Stimulated activated CD4-positive, alpha-beta T cell treated with anti-CD3 and anti-CD28 coated beads, Interleukin-2, amount 100 ng/mL, for 48 hours (primary cell): Measurements from ENCODE around the gene CA10.

Experiments used
- DNase-seq, 2 donors: peaks; one replicate each; pipeline ENCODE4 v3.0.0-alpha.2; 2020

CA10 gene

DNA sequence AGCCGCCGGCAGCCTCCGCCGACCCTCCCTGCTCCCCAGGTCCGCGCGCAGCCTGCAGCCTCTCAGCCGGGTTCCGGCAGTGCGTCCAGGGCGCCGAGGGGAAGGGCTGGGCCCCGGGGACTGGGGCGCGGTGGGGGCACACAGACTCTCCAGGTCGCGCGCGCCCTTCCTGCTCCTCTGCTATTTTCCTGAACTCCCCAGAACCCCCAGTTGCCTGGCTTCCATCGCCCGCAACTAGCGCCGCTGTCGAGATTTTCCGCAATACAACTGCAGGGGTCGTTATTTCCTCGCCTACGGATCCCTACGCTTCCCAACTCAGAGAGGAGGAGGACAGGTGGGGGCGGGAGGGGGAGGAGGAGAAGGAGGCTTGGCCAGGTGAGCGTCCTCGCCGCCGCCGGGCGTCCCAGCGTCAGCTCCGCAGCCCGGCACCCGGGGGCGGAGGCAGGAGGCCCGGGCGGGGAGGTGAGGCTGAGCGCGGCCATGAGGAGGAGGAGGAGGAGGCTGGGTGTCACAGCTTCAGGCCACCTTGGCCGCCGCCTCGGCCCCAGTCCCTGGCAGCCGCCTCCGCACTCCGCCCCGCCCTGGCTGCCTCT, at the start of gene CA10:
Gene CA10, minus strand, starts transcription at position 265 of the 593 bp plus-strand sequence.
- no peak for DNase-seq

DNA sequence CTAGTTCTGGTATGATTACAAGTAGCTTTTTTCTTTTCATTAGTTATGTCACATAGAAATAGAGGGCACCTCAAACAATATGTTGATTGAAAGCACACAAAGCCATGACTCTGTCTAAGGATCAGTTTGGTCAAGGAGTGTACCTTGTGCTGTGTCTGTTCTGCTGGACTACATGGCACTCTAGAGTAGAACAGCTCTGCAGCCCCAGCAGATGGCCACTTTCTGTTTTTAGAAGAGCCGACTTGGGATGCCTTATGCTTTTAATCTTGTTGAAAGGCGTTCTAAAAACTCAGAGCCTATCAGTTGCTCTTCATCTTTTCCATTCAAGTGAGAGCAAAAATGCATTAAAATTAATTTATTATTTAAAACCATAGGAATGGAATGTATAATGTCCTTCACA, 49.3 kb upstream of the CA10 start:
- no peak for DNase-seq

DNA sequence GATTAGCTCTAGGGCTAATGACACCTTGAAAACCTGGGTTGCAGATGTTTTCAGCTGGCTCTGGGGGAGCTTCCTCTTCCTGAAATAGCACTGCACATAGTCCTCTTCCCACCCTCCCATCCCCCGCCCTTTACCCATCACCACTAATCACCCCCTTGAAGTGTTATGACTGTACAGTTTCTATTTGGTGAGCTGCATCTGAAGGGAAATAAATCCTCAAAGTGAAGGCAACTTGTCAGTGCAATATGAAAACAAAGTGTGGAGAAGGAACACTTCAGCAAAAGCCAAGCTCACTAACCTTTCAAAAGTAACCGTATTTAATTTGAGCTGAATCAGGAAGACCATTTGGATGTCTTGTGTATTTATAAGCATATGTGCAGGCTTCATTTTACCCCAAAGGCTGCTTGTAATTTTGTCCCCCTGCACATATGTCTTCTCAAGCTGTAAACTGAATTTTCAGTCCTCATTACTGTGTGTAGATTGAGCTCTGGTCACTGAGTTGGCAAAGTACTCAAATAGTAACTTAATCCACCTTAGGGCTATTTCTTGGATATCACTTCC, 44.1 kb upstream of the CA10 start:
- DNase-seq, result no peak

DNA sequence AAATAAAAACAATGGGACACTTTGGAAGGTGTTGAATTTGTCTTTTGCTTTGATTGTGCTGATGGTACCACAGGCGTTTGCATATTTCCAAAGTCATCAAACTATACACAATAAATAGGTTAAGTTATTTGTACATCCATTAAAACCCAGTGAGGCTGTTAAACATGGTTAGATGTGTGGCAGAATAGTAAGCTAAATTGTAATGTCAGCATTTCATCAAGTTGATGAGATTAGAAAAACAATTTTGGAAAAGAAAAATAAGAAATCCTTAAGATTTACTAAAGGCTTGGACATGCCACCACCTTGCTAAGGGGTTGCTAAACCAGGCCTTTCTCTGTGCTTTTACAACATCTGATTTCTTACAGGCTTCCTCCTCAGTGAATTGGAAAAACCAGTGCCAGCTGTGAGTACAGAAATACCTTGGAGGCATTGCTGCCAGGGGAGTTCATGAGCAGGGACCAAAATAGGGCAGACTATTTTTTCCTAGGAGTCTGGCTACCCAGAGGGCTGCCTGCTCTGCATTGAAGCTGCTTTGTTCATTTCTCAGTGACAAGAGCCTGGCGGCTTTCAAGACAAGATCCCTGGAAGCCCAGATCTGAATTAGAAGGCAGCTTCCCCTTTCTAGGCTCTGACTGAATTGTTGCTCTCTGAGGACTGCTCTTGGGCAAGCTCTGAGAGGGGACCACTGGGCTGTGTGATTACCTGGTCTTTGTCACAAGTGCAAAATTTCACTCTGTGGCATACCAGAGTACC, 43.4 kb upstream of the CA10 start:
- no peak for DNase-seq

DNA sequence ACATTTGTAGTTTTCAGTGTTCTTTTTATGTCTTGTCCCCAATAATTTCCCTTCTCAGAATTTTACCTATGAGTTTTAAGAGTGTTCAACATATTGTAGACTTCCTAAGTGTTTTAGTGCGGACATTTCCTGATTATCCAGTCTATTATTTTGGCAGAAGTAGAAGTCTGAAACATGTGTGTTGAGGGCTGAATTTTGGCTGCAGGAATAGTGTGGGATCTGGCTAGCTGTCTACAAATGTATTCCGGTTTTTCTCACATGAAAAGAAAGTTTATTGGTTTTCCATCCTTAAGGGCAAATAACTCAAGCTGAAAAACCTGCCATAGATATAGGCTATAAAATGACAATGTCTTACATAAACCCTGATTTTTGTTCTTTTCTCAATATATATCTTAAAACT, 33.0 kb upstream of the CA10 start:
- DNase-seq, result no peak

DNA sequence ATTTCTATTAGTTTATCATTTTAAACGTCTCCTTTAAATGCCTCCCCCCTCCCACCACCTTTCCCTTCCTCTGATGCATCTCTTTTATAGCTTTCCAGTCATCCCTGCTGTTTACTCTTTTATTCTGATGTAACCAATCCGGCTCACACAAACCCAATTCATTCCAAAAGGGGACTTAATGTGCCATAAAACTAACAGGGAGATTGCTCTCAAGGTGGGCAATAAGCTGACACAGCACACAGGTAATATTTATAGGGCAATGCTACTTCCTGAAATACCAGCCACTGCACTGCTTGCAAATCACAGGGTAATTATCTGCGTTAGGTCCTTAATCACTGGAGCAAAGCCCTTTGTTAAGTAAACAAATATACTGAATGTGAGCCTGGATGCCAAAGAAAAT, 23.3 kb upstream of the CA10 start:
- DNase-seq, result no peak

DNA sequence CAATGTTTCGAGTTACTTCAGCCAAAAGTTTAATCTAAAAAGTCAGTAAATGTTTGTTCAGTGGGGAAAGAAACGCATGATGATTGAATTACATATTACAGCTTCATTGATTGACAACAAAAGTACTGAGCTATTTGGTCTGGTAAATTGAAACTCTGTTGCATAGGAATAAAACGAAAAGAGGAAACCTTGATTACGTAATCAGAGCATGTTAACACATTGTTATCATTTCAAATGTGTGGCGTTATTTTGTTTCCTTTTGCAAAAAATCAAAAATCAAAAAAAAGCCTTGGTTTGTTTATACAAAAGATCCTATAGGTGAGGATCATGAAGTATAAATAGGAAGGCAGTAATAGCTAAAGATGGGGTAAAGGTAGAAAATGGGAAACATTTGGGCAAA, 19.5 kb upstream of the CA10 start:
- no peak for DNase-seq

DNA sequence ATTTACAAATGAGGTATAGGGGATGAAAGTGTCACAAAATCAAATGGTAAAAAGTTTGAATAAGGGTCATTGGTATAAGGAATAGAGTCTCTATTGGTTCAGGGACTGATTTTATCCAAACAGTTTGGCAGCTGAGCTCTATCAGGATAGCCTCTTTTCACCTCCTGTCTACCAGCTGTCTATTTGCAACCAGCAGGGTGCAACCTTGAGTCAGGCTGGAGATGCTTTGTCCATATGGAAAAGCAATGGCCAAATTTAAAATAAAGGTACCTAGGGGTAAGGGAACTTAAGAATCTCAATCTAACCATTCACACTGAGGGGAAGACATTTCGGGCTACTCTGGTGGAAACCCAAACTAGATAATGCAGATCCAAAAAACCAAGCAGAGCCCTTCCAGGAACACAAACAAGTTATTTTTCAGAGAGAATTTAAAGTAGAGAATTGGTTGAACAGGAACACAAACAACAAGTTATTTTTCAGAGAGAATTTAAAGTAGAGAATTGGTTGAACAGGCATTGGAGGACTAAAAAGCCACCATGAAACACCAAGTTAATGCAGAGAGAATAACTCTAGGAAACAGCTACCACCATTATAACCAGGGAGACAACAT, 12.6 kb upstream of the CA10 start:
- DNase-seq, result no peak

DNA sequence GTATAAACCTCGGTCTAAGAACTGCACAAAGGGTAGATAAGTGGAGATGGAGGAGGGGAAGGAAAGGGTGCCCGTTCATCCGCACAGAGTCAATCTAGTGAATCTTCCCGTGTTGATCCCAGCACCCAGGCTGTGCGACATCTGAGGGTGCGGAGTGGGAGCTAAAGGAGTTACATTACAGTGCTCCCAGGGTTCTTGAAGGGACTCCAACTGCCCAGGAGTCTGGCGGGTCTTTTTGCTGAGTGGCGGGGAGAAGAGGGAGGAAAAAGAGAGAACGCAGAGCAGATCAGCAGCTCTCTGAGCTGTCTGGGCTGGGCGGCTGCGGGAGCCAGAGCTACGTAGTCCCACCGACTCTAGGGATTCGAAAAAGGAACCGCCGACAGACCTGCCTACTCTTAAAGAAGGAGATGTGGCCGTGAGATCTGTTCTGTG, 1.6 kb upstream of the CA10 start:
- DNase-seq, result no peak

DNA sequence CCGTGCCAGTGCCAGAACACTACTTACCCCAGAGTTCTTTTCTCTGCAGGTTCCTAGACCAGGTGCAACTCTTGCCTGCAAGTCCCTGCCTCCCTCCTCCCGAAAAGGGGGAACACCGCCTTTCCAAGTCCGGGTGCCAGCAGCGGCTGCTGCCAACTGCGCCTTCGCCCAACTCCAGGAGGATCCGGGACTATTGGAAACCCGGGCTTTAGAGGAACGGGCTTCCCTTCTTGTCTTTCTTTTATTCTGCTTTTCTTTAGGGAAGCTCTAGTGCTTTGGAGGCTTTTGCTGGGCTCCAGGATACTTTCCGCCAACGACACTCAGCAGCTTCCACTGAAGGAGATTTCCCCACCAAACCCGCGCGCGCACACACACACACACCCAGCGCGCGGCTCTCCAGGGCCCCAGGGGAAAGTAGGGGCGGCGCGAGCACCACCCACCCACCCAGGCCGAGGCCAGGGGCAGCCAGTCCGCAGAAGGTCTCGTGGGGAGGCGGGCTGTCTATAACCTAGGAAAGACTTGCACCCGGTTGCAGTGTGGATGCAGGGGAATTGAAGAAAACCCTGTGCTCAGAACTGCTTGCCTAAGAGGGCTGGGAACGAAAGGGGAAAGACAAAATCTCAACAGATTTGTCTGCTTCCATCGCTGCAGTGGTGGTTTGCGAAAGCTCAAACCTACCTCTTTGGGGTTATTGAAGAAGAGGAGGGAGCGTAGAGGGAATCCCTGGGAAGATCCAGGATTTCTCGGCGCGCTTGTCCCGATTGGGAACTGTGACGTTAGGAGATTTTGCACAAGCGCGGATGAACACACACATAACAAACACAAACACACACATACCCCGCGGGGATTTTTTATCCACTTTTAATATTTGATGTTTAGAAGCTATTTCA, 977 bp upstream of the CA10 start:
- DNase-seq, result no peak

DNA sequence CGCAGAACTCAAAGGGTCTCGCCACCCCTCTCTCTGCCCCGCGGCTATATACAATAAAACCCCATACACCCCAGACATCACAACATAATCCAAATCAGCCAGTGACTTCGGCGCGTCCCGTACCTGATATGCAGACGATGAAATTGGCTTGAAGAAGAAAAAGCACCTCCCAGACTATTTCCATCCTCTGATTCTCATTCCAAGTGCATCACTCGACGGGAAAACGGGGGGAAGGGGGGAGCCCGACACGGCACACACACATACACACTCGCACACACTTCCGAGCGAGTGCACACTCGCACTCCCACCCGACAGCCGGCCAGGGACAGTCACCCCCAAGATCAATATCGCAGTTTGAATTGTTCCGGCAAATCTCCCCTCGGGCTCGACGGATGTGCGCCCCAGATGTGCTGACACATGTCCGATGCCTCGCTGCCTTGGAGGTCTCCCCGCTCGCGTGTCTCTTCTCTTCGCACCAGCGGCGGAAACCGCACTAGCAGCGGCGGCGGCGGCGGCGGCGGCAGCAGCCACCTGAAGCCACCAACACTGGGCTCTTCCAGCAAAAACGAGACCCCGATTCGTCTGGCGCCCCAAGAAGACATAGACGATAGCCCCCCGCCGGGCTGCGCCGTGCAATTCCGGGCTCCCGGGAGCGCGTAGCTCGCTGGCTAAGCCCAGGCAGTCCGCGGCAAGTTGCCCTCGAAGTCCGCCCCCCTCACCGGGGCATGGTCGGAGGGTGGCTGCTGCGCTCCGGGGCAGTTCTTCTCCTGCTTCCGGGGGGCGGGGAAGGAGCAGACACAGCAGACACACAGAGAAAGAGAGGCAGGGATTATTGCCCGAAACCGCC, 688 bp downstream of the CA10 start:
- DNase-seq, result no peak

DNA sequence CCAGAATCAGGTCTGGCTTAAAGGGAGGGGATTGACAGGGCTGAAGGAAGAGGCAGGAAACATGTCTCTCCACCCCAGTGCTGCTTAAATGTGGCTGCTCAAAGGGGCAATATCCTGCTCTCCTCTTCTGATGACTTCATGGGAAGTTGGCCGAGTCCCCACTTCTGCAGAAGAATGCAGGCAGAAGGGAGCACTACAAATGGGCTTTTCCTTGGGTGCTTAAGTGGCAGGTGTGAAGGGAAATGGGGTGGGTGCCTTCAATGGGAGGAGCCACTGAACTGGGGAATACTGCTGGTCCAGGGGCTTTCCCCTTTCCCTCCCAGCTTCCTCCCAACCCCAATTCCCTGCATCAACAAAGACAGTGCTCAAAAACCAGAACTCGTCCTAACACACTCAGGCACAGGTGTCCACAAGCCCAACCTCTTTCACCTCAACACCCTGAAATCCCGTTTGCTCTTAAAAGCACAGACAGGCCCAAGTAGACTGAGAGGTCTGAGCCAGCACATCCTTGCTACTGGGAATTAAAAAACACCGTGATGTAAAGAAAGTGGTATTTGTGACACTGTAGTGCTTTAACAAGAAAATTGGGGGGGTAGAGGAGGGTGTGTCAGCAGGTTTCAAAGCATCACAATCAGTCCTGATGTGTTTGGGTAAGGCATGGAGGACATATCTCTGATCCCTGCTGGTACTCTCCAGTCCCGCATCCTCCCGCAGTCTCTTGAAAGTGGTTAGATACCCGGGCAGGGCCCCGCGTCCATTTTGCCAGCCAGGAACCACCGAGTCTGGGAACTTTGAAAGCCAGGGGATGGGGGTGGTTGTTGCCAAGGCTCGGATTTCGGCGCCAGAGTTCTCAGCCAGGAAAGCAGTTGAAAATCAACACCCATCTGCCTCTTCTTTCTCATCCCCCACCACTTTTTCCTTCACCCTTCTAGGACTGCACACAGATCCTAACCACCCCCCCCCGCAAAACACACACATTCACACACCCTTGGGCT, 1.6 kb downstream of the CA10 start:
- DNase-seq, result no peak

DNA sequence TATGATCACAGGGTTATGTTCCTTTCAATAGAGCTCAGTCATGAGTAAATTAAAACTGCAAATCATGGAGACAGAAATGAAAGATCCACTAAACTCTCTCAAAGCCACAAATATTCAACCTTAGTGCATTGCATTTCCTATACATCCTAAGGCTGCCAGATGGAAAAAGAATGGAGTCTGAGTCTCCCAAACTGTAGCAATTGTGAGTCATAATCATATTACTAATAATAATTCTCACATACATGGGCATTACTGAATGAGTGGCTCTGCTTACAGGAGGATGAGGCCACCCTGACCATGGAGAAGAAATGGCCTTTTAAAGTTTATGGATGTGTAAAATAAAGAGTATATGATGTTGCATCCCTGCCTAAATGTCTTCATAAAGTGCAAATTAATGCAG, 3.2 kb downstream of the CA10 start:
- DNase-seq, result no peak

DNA sequence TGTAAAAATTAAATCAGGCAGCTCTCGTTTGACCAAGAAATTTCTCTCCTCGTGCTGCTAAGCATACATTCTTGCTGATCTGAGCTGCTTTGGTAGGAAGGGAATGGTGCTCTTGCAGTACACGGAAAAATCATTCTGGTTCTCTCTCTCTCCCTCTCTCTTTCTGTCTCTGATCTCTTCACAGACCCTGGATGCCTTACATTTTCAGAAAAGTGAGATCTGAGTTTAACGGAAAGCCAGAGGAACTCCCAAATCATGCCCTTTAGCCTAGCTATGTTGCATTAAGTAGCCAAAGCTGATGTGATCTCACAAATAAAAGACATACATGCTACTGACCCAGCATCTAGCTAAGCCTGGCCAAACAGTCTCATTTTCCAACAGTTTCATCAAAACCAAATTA, 4.0 kb downstream of the CA10 start:
- no peak for DNase-seq

DNA sequence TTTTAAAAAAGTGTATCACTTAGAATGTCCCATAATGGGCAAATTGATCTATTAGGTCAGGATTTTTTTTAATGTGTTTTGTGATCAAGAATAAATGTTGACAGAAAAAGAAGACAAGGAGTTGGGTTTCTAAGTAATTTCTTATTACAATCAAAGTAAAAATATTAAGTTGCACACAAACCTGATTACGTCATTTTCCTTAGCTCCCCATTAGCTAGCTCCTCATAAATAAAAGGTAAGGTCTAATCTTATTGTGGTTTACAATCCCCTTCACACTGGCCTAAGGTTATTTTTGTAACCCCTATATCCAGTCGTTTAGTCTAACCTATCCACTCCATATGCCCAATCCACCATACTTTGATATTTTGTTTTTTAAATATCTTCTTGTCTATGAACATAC, 7.6 kb downstream of the CA10 start:
- no peak for DNase-seq

DNA sequence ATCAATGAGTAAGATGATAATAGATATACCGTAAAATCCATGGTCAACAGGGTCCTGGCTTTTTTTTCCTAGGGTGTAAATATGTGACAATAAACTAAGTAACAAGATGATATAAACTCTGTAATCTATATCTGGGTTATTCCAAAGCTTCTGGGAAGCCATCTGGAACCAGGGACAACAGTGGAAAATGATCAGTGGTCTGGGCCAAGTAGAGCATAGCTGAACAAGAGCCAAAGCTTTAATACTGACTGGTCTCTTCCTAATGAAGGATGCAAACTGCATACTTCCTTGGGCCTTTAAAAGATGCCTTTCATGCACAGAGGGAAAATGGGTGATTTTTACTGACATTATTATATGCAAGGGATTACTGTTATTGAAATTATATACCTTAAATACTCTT, 8.9 kb downstream of the CA10 start:
- no peak for DNase-seq

DNA sequence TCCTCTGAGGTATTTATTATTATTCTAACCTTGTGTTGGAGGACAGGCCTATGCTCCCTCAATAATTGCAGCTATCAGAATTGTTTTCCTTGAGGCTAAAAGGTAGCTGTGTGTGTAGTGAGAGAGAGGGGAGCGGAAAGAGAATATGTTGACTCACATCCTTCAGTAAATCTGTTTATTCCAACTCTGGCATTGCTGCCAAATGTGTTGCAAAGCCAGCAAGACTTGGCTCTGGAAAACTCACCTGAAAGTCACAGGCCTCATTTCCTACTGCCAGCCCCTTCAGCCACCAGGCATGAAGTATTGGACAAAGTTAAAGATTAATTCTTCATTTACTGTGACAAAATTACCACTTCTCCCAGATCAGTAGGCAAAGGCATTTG, 9.6 kb downstream of the CA10 start:
- no peak for DNase-seq

DNA sequence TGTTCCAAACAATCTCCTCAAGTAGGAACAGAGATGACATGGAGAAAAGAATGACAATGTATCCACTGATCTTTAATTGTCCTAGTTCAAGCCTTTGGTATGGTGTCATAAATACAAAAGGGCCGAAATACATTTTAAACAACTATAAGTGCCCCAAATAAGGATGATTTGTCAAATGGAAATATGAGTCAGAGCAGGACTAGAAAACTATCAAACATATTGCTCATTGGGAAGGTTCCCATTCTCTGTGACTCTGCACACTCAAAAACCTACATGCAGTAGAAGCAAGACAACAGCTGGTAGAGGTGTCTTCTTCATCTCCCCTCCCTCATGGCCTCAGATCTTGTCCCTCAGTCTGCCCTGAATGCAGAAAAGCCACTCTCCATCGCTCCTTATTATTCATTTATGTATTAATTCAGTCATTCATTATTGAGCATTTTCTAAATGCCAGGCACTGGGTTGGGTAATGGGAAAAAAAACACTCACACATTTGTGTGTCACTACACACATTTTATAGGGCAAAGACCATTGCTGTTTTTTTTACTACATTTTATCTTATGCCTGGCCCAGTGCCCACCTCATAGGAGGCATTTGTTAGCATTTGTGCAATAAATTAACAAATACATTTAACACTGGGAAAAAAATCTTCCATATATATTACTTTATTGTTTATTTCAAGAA, 10.1 kb downstream of the CA10 start:
- no peak for DNase-seq

DNA sequence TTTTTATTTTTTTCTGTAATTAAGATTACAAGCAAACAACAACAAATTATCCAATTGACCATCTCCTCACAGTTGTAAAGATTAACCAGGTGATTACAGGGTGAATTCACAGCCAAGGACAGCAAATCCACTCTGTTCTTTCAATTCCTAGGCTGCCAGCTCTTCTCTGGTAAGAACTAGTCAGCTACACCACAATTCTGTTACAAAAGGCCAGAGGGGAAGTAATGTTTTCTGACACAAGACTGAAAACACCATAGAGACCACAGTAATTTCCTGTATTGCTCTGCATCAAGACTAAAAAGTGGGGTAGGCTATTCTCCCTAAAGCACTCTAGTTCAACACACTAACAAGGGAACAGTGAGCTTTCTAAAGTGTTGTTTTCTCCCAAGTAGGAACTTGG, 10.6 kb downstream of the CA10 start:
- no peak for DNase-seq

DNA sequence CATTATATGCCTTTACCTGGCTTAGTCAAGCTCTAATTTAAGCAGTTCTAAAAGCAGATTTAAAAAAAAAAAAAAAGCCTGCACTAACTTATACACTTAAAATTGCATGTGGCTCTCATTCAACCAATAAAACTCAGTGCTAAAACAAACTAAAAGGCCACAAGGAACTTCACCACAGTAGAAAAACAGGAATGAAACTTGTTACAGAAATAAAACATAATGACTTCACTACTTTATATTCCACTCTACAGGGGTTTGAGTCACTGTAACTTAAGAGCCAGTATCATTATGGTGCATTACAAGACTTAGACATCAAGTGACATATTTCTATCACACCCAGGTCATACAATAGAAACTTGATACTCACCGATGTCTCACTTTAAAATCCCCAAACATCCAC, 11.1 kb downstream of the CA10 start:
- DNase-seq, result no peak
